Gastrocnemius medialis (tissue), 4 donors: ENCODE data around the gene COL19A1. TPM values are rescaled to one million over a fixed set of nuclear protein-coding genes. Genes with fewer than 3 reads are reported as not detected.

ENCODE experiments used
- ATAC-seq, 2 donors: fragments of 150-250 bp; one replicate each; pipeline ENCODE4 v1.9.1; 2016
- DNase-seq, 2 donors: peaks; one replicate each; pipeline ENCODE4 v3.0.0-alpha.2; 2019
- H3K27ac ChIP-seq, 4 donors: fragments of 200-600 bp; sonication (generic); 1 replicate in 1 of 4; 2 replicates in 3 of 4; pipeline ENCODE4 v1.5.1; 2016 to 2018; ENCODE audit warnings: mild to moderate bottlenecking in 2 of 4, moderate library complexity in 1 of 4
- H3K27me3 ChIP-seq, 3 donors: fragments of 200-600 bp; sonication (generic) in 2 of 3; 1 replicate in 1 of 3; 2 replicates in 2 of 3; pipeline versions ENCODE4 v1.5.1 to v1.6.0; 2016 to 2019; ENCODE audit warnings: mild to moderate bottlenecking in 1 of 3, moderate library complexity in 1 of 3
- H3K36me3 ChIP-seq, 2 donors: fragments of 200-600 bp; sonication (generic) in 1 of 2; one replicate each; pipeline ENCODE4 v1.5.1; 2017 to 2018
- H3K4me1 ChIP-seq, 2 donors: fragments of 200-600 bp; sonication (generic) in 1 of 2; one replicate each; pipeline ENCODE4 v1.5.1; 2016 to 2017; ENCODE audit warnings: mild to moderate bottlenecking in 2 of 2
- H3K4me3 ChIP-seq, 4 donors: fragments of 200-600 bp; sonication (generic) in 3 of 4; 1 replicate in 1 of 4; 2 replicates in 3 of 4; pipeline ENCODE4 v1.5.1; 2016 to 2019; ENCODE audit warnings: mild to moderate bottlenecking in 2 of 4
- H3K9me3 ChIP-seq, 3 donors: fragments of 200-600 bp; sonication (generic) in 2 of 3; 1 replicate in 1 of 3; 2 replicates in 2 of 3; pipeline ENCODE4 v1.5.1; 2016 to 2019
- CTCF ChIP-seq, 5 experiments: fragments of 450-650 bp in 3 of 5; fragments of 200-600 bp in 2 of 5; sonication (generic) in 2 of 5; IDR thresholded peaks in 4 of 5; conservative IDR thresholded peaks in 1 of 5; 1 replicate in 4 of 5; 2 replicates in 1 of 5; pipeline ENCODE4 v1.5.1; 2016 to 2019; ENCODE audit warnings: antibody characterized with exemption in 5 of 5, mild to moderate bottlenecking in 3 of 5, moderate library complexity in 3 of 5
- POLR2A ChIP-seq, 2 donors: fragments of 450-650 bp; IDR thresholded peaks; one replicate each; pipeline ENCODE4 v1.6.1; 2017; ENCODE audit warnings: antibody characterized with exemption in 2 of 2, mild to moderate bottlenecking in 2 of 2, moderate library complexity in 2 of 2
- in situ Hi-C, 4 donors: fragments of 200-750 bp; cut with MboI; loops; one replicate each; pipeline versions ENCODE4 v1.15.0 to v1.8.0; 2017; ENCODE audit warnings: low sequenced_read_pairs in 4 of 4
- intact Hi-C: fragments of 100-400 bp; cut with DNase I; formaldehyde crosslinking; loops from one replicate; pipeline ENCODE4 v1.15.1; 2023; ENCODE audit warnings: low total_unique reads
- total RNA-seq, 4 donors: library from RNA; depleted of rRNA; stranded (reverse); fragments of >200 nt; gene quantifications; one replicate each; pipeline versions ENCODE4 v1.1.0 to v1.2.3, GENCODE V29; 2016

COL19A1 gene
- total RNA-seq, 4 donors from 2014 or later, result 0.05 to 0.65 (median 0.14) TPM

DNA sequence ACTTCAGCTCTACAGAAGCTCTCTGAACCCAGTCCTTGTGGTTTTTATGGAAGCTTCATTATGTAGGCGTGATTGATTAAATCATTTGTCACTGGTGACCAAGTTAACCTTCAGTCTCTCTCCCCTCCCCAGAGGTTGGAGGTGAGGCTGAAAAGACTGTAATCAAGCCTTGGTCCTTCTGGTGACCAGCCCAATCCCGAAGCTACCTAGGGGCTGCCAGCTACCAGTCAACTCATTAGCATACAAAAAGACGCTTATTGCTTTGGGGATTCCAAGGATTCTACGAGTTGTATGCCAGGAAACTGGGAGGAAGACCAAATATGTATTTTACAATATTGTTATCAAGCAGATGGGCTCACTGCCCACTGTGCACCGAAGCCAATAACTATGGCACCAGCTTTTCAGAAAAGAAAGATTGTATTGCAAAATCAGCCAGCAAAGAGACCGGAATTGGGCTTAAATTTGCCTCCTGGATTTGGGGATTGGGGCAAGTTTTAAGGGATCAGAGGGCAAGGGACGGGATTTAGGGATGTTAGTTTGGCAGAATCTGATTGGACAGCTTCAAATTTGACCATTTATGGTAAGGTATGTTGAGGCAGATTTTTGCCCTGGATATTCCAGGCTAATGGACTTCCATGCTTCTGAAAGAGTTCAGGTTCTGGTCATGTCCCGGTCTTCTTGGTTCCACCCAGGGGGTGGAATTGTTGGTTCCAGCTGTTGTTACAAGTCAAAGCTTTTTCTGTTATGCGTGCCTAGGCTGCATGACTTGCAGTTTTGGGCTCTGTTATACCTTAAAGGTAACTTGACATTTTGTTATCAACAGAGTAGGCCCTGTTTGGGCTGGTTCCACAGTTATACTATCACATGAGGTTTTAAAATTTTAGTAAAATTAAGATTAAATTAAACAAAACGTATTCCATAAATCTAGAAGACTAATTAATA is 269.1 kb downstream of the COL19A1 start:
- ATAC-seq, result no peak

DNA sequence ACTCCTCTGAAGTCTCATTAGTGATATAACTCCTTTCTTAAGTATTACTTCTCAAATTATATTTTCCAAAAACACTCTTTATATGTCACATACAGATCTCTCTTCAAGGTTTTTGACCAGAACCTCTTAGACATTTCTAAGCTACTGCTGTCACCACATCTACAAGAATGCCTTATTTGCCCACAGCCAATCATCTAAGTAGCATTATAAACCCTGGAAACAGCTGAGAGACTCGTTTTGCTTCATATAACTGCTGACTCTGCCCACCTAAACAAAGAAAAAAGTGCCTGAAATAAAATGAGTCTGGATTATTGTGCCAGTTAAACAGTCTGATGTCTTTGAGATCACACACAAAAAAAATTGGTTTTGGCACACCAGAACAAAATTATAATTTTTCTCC is 270.6 kb downstream of the COL19A1 start:
- no peak for TF ChIP-seq CTCF (IDR thresholded peaks at IDR 0.05 in 4 of 5, conservative IDR thresholded peaks at IDR 0.05 in 1 of 5)
- no peak for TF ChIP-seq POLR2A (IDR thresholded peaks at IDR 0.05)
- ATAC-seq, result no peak
- H3K9me3 ChIP-seq, result no peaks in the 10 kb centered on the region
- no peaks in the 10 kb centered on the region for H3K36me3 ChIP-seq
- intact Hi-C loops (no loop called here), in situ Hi-C loops (no loop called here)
- no peak overlapping the region for H3K4me3 ChIP-seq
- no peak for DNase-seq
- no peaks in the 10 kb centered on the region for H3K27me3 ChIP-seq
- no peaks in the 10 kb centered on the region for H3K4me1 ChIP-seq
- H3K27ac ChIP-seq, result no peak overlapping the region

More for the DNA sequence above, 269.1 kb downstream of the COL19A1 start:
- no peaks in the 10 kb centered on the region for H3K4me1 ChIP-seq
- intact Hi-C loops, result no loop called here
- no peaks in the 10 kb centered on the region for H3K9me3 ChIP-seq
- H3K27ac ChIP-seq, result no peak overlapping the region
- no peaks in the 10 kb centered on the region for H3K36me3 ChIP-seq
- H3K27me3 ChIP-seq, result no peaks in the 10 kb centered on the region
- no peak for DNase-seq
- H3K4me3 ChIP-seq, result no peak overlapping the region
- no peak for TF ChIP-seq CTCF (IDR thresholded peaks at IDR 0.05 in 4 of 5, conservative IDR thresholded peaks at IDR 0.05 in 1 of 5)
- no peak for TF ChIP-seq POLR2A (IDR thresholded peaks at IDR 0.05)
- in situ Hi-C loops, result no loop called here

GRCh38 chr6:70140496-70140895 is 274.1 kb downstream of the COL19A1 start:
- no peak overlapping the region for H3K4me3 ChIP-seq
- H3K4me1 ChIP-seq, result no peaks in the 10 kb centered on the region
- H3K9me3 ChIP-seq, result no peaks in the 10 kb centered on the region
- in situ Hi-C loops (no loop called here), intact Hi-C loops (no loop called here)
- ATAC-seq (no peak), DNase-seq (no peak)
- no peak overlapping the region for H3K27ac ChIP-seq
- H3K27me3 ChIP-seq, result no peaks in the 10 kb centered on the region
- TF ChIP-seq POLR2A (IDR thresholded peaks at IDR 0.05) (no peak), CTCF (IDR thresholded peaks at IDR 0.05 in 4 of 5, conservative IDR thresholded peaks at IDR 0.05 in 1 of 5) (no peak)
- no peaks in the 10 kb centered on the region for H3K36me3 ChIP-seq

- intact Hi-C loops (no loop called here), in situ Hi-C loops (no loop called here)
- Histone ChIP-seq H3K36me3 (no peaks in the 10 kb centered on the region), H3K4me3 (no peak overlapping the region), H3K27me3 (no peaks in the 10 kb centered on the region), H3K4me1 (peaks cover 0 to 4% of the 10 kb centered on the region in 2 donors), H3K9me3 (no peaks in the 10 kb centered on the region), H3K27ac (no peak overlapping the region)
- DNase-seq, result no peak
- TF ChIP-seq POLR2A (IDR thresholded peaks at IDR 0.05) (no peak), CTCF (IDR thresholded peaks at IDR 0.05 in 4 of 5, conservative IDR thresholded peaks at IDR 0.05 in 1 of 5) (no peak)
- ATAC-seq, result no peak
Observed at GRCh38 chr6:70142034-70142433, 275.7 kb downstream of the COL19A1 start.
